Measurements from ENCODE around the gene PPP1R12B. TPM values are rescaled to one million over a fixed set of nuclear protein-coding genes. Genes with fewer than 3 reads are reported as not detected.
A peak's percentile ranks its signal among the peaks of the same experiment; 100 is the strongest.

Gene PPP1R12B
- total and polyA plus RNA-seq, 4 donors, result 4.0 to 31.6 (median 9.7) TPM

- H3K9me3 ChIP-seq (ENCODE audit: control insufficient read depth in 4 of 4, low read length in 3 of 4), result no peaks in the 10 kb centered on the region
- no peak overlapping the region for H3K4me3 ChIP-seq (ENCODE audit: low read depth in 1 of 3, low read length in 3 of 3)
- H3K27me3 ChIP-seq (ENCODE audit: control insufficient read depth in 4 of 4, insufficient read depth in 4 of 4, low read length in 3 of 4), result no peaks in the 10 kb centered on the region
- H3K36me3 ChIP-seq (ENCODE audit: control insufficient read depth in 4 of 4, insufficient read depth in 3 of 4, low read depth in 1 of 4, low read length in 3 of 4), result no peaks in the 10 kb centered on the region
- H3K4me1 ChIP-seq (ENCODE audit: control insufficient read depth in 4 of 4, insufficient read depth in 4 of 4, low read length in 3 of 4), result no peaks in the 10 kb centered on the region
- no peak for TF ChIP-seq MAX (IDR thresholded peaks at IDR 0.05)
- H3K27ac ChIP-seq (ENCODE audit: low read depth in 1 of 2, low read length in 2 of 2), result no peak overlapping the region
- no peak for DNase-seq (ENCODE audit: low spot score)
- no peak overlapping the region for H3K9ac ChIP-seq (ENCODE audit: low read depth in 1 of 2, low read length in 2 of 2)
Observed at GRCh38 chr1:202310071-202310725, 38.3 kb upstream of the PPP1R12B start.

GRCh38 chr1:202310746-202311145, 37.8 kb upstream of the PPP1R12B start:
- Histone ChIP-seq H3K9me3 (ENCODE audit: control insufficient read depth in 4 of 4, low read length in 3 of 4) (no peaks in the 10 kb centered on the region), H3K36me3 (ENCODE audit: control insufficient read depth in 4 of 4, insufficient read depth in 3 of 4, low read depth in 1 of 4, low read length in 3 of 4) (no peaks in the 10 kb centered on the region), H3K27me3 (ENCODE audit: control insufficient read depth in 4 of 4, insufficient read depth in 4 of 4, low read length in 3 of 4) (no peaks in the 10 kb centered on the region), H3K4me1 (ENCODE audit: control insufficient read depth in 4 of 4, insufficient read depth in 4 of 4, low read length in 3 of 4) (no peaks in the 10 kb centered on the region), H3K9ac (ENCODE audit: low read depth in 1 of 2, low read length in 2 of 2) (no peak overlapping the region), H3K27ac (ENCODE audit: low read depth in 1 of 2, low read length in 2 of 2) (no peak overlapping the region), H3K4me3 (ENCODE audit: low read depth in 1 of 3, low read length in 3 of 3) (no peak overlapping the region)
- 94% methylated on average over 3 of the region's 3 CpGs for WGBS
- no peak for TF ChIP-seq JUND (IDR thresholded peaks at IDR 0.05)
- DNase-seq (ENCODE audit: low spot score), result no peak

- no peak overlapping the region for H3K9ac ChIP-seq (ENCODE audit: low read depth in 1 of 2, low read length in 2 of 2)
- no peaks in the 10 kb centered on the region for H3K9me3 ChIP-seq (ENCODE audit: control insufficient read depth in 4 of 4, low read length in 3 of 4)
- no peak overlapping the region for H3K4me3 ChIP-seq (ENCODE audit: low read depth in 1 of 3, low read length in 3 of 3)
- 40% methylated on average over 14 of the region's 14 CpGs for WGBS
- no peak for TF ChIP-seq FOXA2 (IDR thresholded peaks at IDR 0.05)
- no peak for TF ChIP-seq YY1 (IDR thresholded peaks at IDR 0.05)
- H3K4me1 ChIP-seq (ENCODE audit: control insufficient read depth in 4 of 4, insufficient read depth in 4 of 4, low read length in 3 of 4), result no peaks in the 10 kb centered on the region
- DNase-seq (ENCODE audit: low spot score), result no peak
- H3K36me3 ChIP-seq (ENCODE audit: control insufficient read depth in 4 of 4, insufficient read depth in 3 of 4, low read depth in 1 of 4, low read length in 3 of 4), result no peaks in the 10 kb centered on the region
- no peak overlapping the region for H3K27ac ChIP-seq (ENCODE audit: low read depth in 1 of 2, low read length in 2 of 2)
- no peaks in the 10 kb centered on the region for H3K27me3 ChIP-seq (ENCODE audit: control insufficient read depth in 4 of 4, insufficient read depth in 4 of 4, low read length in 3 of 4)
Observed at GRCh38 chr1:202311875-202312635, 36.4 kb upstream of the PPP1R12B start.

GRCh38 chr1:202315576-202316168, 32.8 kb upstream of the PPP1R12B start:
- 17% methylated on average over 9 of the region's 9 CpGs for whole genome bisulfite sequencing
- no peaks in the 10 kb centered on the region for H3K27me3 ChIP-seq (ENCODE audit: control insufficient read depth in 4 of 4, insufficient read depth in 4 of 4, low read length in 3 of 4)
- H3K36me3 ChIP-seq (ENCODE audit: control insufficient read depth in 4 of 4, insufficient read depth in 3 of 4, low read depth in 1 of 4, low read length in 3 of 4), result no peaks in the 10 kb centered on the region
- H3K4me3 ChIP-seq (ENCODE audit: low read depth in 1 of 3, low read length in 3 of 3), result no peak overlapping the region
- no peaks in the 10 kb centered on the region for H3K4me1 ChIP-seq (ENCODE audit: control insufficient read depth in 4 of 4, insufficient read depth in 4 of 4, low read length in 3 of 4)
- H3K27ac ChIP-seq (ENCODE audit: low read depth in 1 of 2, low read length in 2 of 2), result no peak overlapping the region
- no peak overlapping the region for H3K9ac ChIP-seq (ENCODE audit: low read depth in 1 of 2, low read length in 2 of 2)
- peak; percentile 78 for DNase-seq (ENCODE audit: low spot score)
- no peaks in the 10 kb centered on the region for H3K9me3 ChIP-seq (ENCODE audit: control insufficient read depth in 4 of 4, low read length in 3 of 4)
- TF ChIP-seq HNF4A (conservative IDR thresholded peaks at IDR 0.05) (peak; percentile 57 to 86), MAX (IDR thresholded peaks at IDR 0.05) (no peak), CTCF (IDR thresholded peaks at IDR 0.05; ENCODE audit: low read depth, low read length, missing input control) (peak; percentile 90), FOXA1 (IDR thresholded peaks at IDR 0.05) (no peak), SP1 (IDR thresholded peaks at IDR 0.05) (peak; percentile 48), JUND (IDR thresholded peaks at IDR 0.05) (no peak), REST (IDR thresholded peaks at IDR 0.05) (no peak), HNF4G (IDR thresholded peaks at IDR 0.05) (peak; percentile 30), ATF3 (IDR thresholded peaks at IDR 0.05) (no peak), YY1 (IDR thresholded peaks at IDR 0.05) (no peak), GABPA (IDR thresholded peaks at IDR 0.05 in 1 of 2, conservative IDR thresholded peaks at IDR 0.05 in 1 of 2) (no peak), RAD21 (IDR thresholded peaks at IDR 0.05) (peak; percentile 92 to 97), EGR1 (IDR thresholded peaks at IDR 0.05; ENCODE audit: low read depth in 2 of 2) (no peak), TAF1 (conservative IDR thresholded peaks at IDR 0.05) (no peak), NR2F2 (IDR thresholded peaks at IDR 0.05) (no peak)

Data from liver (tissue), 9 donors.